Duodenal mucosa (tissue), 2 donors: Measurements from ENCODE around the gene TDRD12.
A peak's percentile ranks its signal among the peaks of the same experiment; 100 is the strongest.
"Not testable (repeated sequence)": the region's sequence is repeated elsewhere in the genome, so short reads cannot be mapped to it uniquely, and the experiment has no call there.

ENCODE experiments used
- H3K27ac ChIP-seq: one replicate; pipeline ENCODE4 v1.7.0; 2013; ENCODE audit warnings: low read depth, low read length
- H3K27me3 ChIP-seq, 2 donors: one replicate each; pipeline ENCODE4 v1.7.0; 2013; ENCODE audit warnings: low read length in 2 of 2, control low read depth in 1 of 2; ENCODE audit not compliant: insufficient read depth in 2 of 2, control insufficient read depth in 1 of 2
- H3K36me3 ChIP-seq, 2 donors: one replicate each; pipeline ENCODE4 v1.7.0; 2013; ENCODE audit warnings: low read length in 2 of 2, control low read depth in 1 of 2; ENCODE audit not compliant: insufficient read depth in 2 of 2, control insufficient read depth in 1 of 2
- H3K4me1 ChIP-seq, 2 donors: one replicate each; pipeline ENCODE4 v1.7.0; 2013; ENCODE audit warnings: low read length in 2 of 2, control low read depth in 1 of 2; ENCODE audit not compliant: insufficient read depth in 2 of 2, control insufficient read depth in 1 of 2
- H3K4me3 ChIP-seq, 2 donors: one replicate each; pipeline ENCODE4 v1.7.0; 2013; ENCODE audit warnings: low read length in 2 of 2, low read depth in 1 of 2
- H3K9ac ChIP-seq, 2 donors: one replicate each; pipeline ENCODE4 v1.7.0; 2013; ENCODE audit warnings: low read length in 2 of 2, low read depth in 1 of 2
- H3K9me3 ChIP-seq, 2 donors: one replicate each; pipeline ENCODE4 v1.7.0; 2013; ENCODE audit warnings: low read length in 2 of 2, control low read depth in 1 of 2; ENCODE audit not compliant: control insufficient read depth in 1 of 2

The TDRD12 gene

GRCh38 chr19:32693151-32694108 is 26.1 kb upstream of the TDRD12 start:
- H3K36me3 ChIP-seq, H3K27me3 ChIP-seq, H3K27ac ChIP-seq, H3K9me3 ChIP-seq: not testable (repeated sequence)
- Histone ChIP-seq H3K4me3 (peak overlapping the region; percentile 88 to 89), H3K4me1 (peaks cover 18 to 33% of the 10 kb centered on the region in 2 donors), H3K9ac (peak overlapping the region; percentile 87 to 92)

GRCh38 chr19:32694316-32694715 is 25.3 kb upstream of the TDRD12 start:
- peak overlapping the region; percentile 40 to 88 for H3K4me3 ChIP-seq
- H3K4me1 ChIP-seq = peaks cover 18 to 33% of the 10 kb centered on the region in 2 donors

GRCh38 chr19:32694851-32695250 is 24.7 kb upstream of the TDRD12 start:
- not testable (repeated sequence) for H3K9ac ChIP-seq, H3K27me3 ChIP-seq, H3K9me3 ChIP-seq, H3K36me3 ChIP-seq, H3K27ac ChIP-seq
- Histone ChIP-seq H3K4me3 (peak overlapping the region; percentile 40 to 88), H3K4me1 (peaks cover 18 to 33% of the 10 kb centered on the region in 2 donors)

More at GRCh38 chr19:32694316-32694715, 25.3 kb upstream of the TDRD12 start:
- H3K36me3 ChIP-seq, H3K9ac ChIP-seq, H3K27me3 ChIP-seq, H3K27ac ChIP-seq, H3K9me3 ChIP-seq: not testable (repeated sequence)

- not testable (repeated sequence) for H3K27ac ChIP-seq, H3K9ac ChIP-seq, H3K27me3 ChIP-seq, H3K9me3 ChIP-seq, H3K4me3 ChIP-seq
- Histone ChIP-seq H3K4me1 (peaks cover 18 to 33% of the 10 kb centered on the region in 2 donors), H3K36me3 (peaks cover 2 to 11% of the 10 kb centered on the region in 2 donors)
Observed at GRCh38 chr19:32695506-32695905, 24.1 kb upstream of the TDRD12 start.

GRCh38 chr19:32696771-32697170 is 22.8 kb upstream of the TDRD12 start:
- not testable (repeated sequence) for H3K9ac ChIP-seq, H3K27me3 ChIP-seq, H3K9me3 ChIP-seq, H3K27ac ChIP-seq, H3K4me3 ChIP-seq
- peaks cover 2 to 11% of the 10 kb centered on the region in 2 donors for H3K36me3 ChIP-seq
- H3K4me1 ChIP-seq = peaks cover 9 to 25% of the 10 kb centered on the region in 2 donors

GRCh38 chr19:32700129-32700528 is 19.4 kb upstream of the TDRD12 start:
- not testable (repeated sequence) for H3K9me3 ChIP-seq, H3K4me3 ChIP-seq, H3K27ac ChIP-seq, H3K27me3 ChIP-seq, H3K9ac ChIP-seq
- Histone ChIP-seq H3K4me1 (peaks cover 0 to 24% of the 10 kb centered on the region in 2 donors), H3K36me3 (peaks cover 2 to 16% of the 10 kb centered on the region in 2 donors)

- Histone ChIP-seq H3K9ac (no peak overlapping the region), H3K9me3 (no peaks in the 10 kb centered on the region), H3K4me3 (no peak overlapping the region), H3K36me3 (peaks cover 0 to 21% of the 10 kb centered on the region in 2 donors), H3K4me1 (peaks cover 2 to 13% of the 10 kb centered on the region in 2 donors), H3K27me3 (no peaks in the 10 kb centered on the region), H3K27ac (no peak overlapping the region)
Observed at GRCh38 chr19:32702010-32702409, 17.6 kb upstream of the TDRD12 start.

- not testable (repeated sequence) for H3K27ac ChIP-seq, H3K4me3 ChIP-seq, H3K9me3 ChIP-seq, H3K9ac ChIP-seq, H3K27me3 ChIP-seq
- Histone ChIP-seq H3K36me3 (peaks cover 0 to 21% of the 10 kb centered on the region in 2 donors), H3K4me1 (peaks cover 4 to 13% of the 10 kb centered on the region in 2 donors)
Observed at GRCh38 chr19:32704006-32704405, 15.6 kb upstream of the TDRD12 start.

GRCh38 chr19:32708457-32708856 is 11.1 kb upstream of the TDRD12 start:
- peaks cover 3 to 4% of the 10 kb centered on the region in 2 donors for H3K4me1 ChIP-seq
- H3K27me3 ChIP-seq = no peaks in the 10 kb centered on the region
- no peaks in the 10 kb centered on the region for H3K9me3 ChIP-seq
- no peak overlapping the region for H3K4me3 ChIP-seq
- no peak overlapping the region for H3K27ac ChIP-seq
- H3K9ac ChIP-seq = no peak overlapping the region
- peaks cover 5 to 33% of the 10 kb centered on the region in 2 donors for H3K36me3 ChIP-seq

GRCh38 chr19:32709032-32709431 is 10.5 kb upstream of the TDRD12 start:
- peaks cover 5 to 37% of the 10 kb centered on the region in 2 donors for H3K36me3 ChIP-seq
- no peaks in the 10 kb centered on the region for H3K27me3 ChIP-seq
- H3K4me3 ChIP-seq = no peak overlapping the region

More at GRCh38 chr19:32709032-32709431, 10.5 kb upstream of the TDRD12 start:
- Histone ChIP-seq H3K27ac (no peak overlapping the region), H3K4me1 (peaks cover 3 to 4% of the 10 kb centered on the region in 2 donors), H3K9ac (no peak overlapping the region), H3K9me3 (no peaks in the 10 kb centered on the region)
